AG04449 (cell line): ENCODE measurements around the gene INO80C.
A peak's percentile ranks its signal among the peaks of the same experiment; 100 is the strongest.

ENCODE experiments used
- CTCF ChIA-PET: fragments of 350-600 bp; formaldehyde crosslinking; extraction: SDS; loops from one replicate; lab custom pipeline; 2021; ENCODE audit warnings: antibody characterized with exemption; lab: Yijun Ruan, JAX
- POLR2A ChIA-PET: fragments of 400-600, 350-600 bp; formaldehyde crosslinking; extraction: SDS; loops from one replicate; lab custom pipeline; 2020; ENCODE audit warnings: antibody characterized with exemption, inconsistent platforms; lab: Yijun Ruan, JAX
- DNase-seq: peaks from one replicate; pipeline ENCODE4 v3.0.0-alpha.2; 2010; ENCODE audit warnings: low read depth, low spot score
- H3K4me3 ChIP-seq: 2 replicates; pipeline ENCODE4 v1.5.1; 2011; ENCODE audit warnings: low read depth, mild to moderate bottlenecking, control low read depth, low read length
- CTCF ChIP-seq: IDR thresholded peaks from one replicate; pipeline ENCODE4 v1.5.1; 2011; ENCODE audit warnings: mild to moderate bottlenecking, moderate library complexity, low read length, control low read depth, inconsistent platforms; ENCODE audit not compliant: insufficient read depth; ENCODE audit errors: missing control alignments

The INO80C gene

GRCh38 chr18:35497370-35498197 lies at the start of gene INO80C:
INO80C (minus strand) TSS chr18:35497960; CDS start chr18:35497874, 86 bp downstream.
- POLR2A ChIA-PET = interaction anchor here (0.7 to 1.9 kb wide), 8 partner anchors 14 to 799 kb away, joined by 3 to 12 read pairs (median 4); no protein-coding TSS in a partner anchor

DNA sequence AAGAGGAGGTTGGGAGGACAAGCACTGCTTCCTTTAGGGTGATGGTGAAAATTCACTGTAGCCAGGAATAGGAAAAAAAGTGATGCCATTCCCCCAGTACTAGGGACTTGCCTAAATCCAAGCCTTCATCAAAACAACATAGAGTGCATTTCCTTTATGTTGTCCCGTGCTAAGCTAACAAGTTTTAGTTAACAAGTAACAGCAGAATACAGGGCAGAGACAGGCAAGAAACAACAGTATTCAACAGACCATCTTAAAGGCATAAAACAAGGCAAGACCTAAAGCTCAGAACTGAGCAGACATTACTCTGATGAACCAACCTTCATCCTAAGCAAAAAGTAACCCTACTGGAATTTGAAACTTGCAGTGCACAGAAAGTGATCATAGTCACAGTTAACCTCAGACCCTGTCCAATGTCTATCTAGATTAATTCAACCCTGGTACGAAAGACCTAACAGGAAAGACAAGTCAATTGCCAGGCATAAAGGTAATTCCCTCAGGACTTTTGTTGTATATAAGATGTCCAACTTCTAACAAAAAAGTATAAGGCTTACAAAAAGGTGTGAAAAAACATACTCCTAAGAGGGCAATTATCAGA lies 49.3 kb upstream of the INO80C start:
- ChIA-PET CTCF (no interaction called here), POLR2A (no interaction called here)
- no peak for TF ChIP-seq CTCF
- no peak for DNase-seq
- H3K4me3 ChIP-seq = no peak overlapping the region

More at GRCh38 chr18:35497370-35498197, at the start of gene INO80C:
- DNase-seq = peak; percentile 78
- H3K4me3 ChIP-seq = peak within 1 kb of the TSS; percentile 76
- no peak for TF ChIP-seq CTCF
- CTCF ChIA-PET = interaction anchor here (1.8 kb wide), 1 partner anchor 90 kb away, joined by 6 read pairs; no protein-coding TSS in a partner anchor

DNA sequence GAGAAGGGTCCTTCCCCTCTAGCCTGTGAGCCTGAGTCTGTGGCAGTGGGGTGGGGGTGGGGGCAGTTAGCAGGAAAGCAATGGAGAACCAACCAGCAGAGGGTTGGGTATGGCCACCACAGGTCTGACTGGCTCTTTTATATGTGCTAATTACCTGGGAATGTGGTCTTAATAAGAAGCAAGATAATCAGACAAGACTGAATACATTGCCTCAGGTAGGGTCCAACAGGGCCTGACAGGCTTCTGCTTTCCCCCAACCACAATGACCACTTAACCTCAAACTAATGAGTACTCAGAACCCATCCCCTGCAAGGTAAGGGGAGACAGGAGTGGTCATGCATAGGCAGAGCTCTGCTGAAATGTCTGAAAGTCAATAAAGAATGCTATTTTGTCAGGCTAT lies 44.6 kb upstream of the INO80C start:
- no peak for TF ChIP-seq CTCF
- DNase-seq = no peak
- H3K4me3 ChIP-seq = no peak overlapping the region
- ChIA-PET POLR2A (no interaction called here), CTCF (no interaction called here)

DNA sequence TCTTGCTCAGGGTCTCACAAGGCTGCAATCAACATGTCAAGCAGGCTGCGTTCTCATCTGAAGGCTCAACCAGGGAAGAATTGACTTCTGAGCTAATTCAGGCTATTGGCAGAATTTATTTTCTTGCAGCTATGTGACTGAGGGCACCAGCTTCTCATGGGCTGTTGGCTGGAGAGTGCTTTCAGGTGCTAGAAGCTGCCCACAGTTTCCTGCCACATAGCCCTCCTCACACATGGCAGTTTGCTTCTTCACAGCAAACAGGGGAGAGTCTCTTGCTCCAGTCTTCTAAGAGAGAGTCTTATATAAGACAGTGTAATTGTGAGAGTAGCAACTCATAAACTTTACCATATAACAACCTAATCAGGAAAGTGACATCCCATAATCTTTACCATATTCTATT lies 37.5 kb upstream of the INO80C start:
- POLR2A ChIA-PET = no interaction called here
- TF ChIP-seq CTCF = no peak
- no peak for DNase-seq
- H3K4me3 ChIP-seq = no peak overlapping the region
- CTCF ChIA-PET = interaction anchor here (0.6 to 1.4 kb wide), 2 partner anchors 13 to 149 kb away, joined by 3 to 4 read pairs; no protein-coding TSS in a partner anchor

GRCh38 chr18:35533916-35534405 lies 36.2 kb upstream of the INO80C start:
- CTCF ChIA-PET = no interaction called here
- H3K4me3 ChIP-seq = no peak overlapping the region
- DNase-seq = no peak

More at GRCh38 chr18:35533916-35534405, 36.2 kb upstream of the INO80C start:
- POLR2A ChIA-PET = no interaction called here
- TF ChIP-seq CTCF = no peak
